Effector CD4-positive, alpha-beta T cell (primary cell): ENCODE data around the gene JUN.

ENCODE experiments used
- DNase-seq: peaks from one replicate; pipeline ENCODE4 v3.0.0-alpha.2; 2020
- total RNA-seq: gene quantifications from one replicate; lab custom pipeline; 2026; lab: John Stamatoyannopoulos, UW

JUN gene
- total RNA-seq: 6,906 reads per million, percentile 100 among the genes with 10 or more reads in this experiment

- peak; percentile 98 for DNase-seq
Observed at GRCh38 chr1:58783993-58784757, at the start of gene JUN. JUN (minus strand) TSS chr1:58784047; CDS start chr1:58783070, 977 bp downstream.

- DNase-seq: no peak
Observed at GRCh38 chr1:58833166-58833565, 49.3 kb upstream of the JUN start.

GRCh38 chr1:58830291-58830690 is 46.4 kb upstream of the JUN start:
- DNase-seq: no peak

- no peak for DNase-seq
Observed at GRCh38 chr1:58829866-58830265, 46.0 kb upstream of the JUN start.

GRCh38 chr1:58827298-58827697 is 43.5 kb upstream of the JUN start:
- DNase-seq: no peak

GRCh38 chr1:58824753-58825389 is 41.0 kb upstream of the JUN start:
- DNase-seq: no peak

- DNase-seq: no peak
Observed at GRCh38 chr1:58823481-58824010, 39.7 kb upstream of the JUN start.

GRCh38 chr1:58821309-58821708 is 37.5 kb upstream of the JUN start:
- DNase-seq: no peak

- DNase-seq: no peak
Observed at GRCh38 chr1:58818976-58819375, 35.1 kb upstream of the JUN start.

GRCh38 chr1:58818075-58818474 is 34.2 kb upstream of the JUN start:
- DNase-seq: no peak

- DNase-seq: no peak
Observed at GRCh38 chr1:58816747-58817221, 32.9 kb upstream of the JUN start.

- DNase-seq: peak; percentile 72
Observed at GRCh38 chr1:58816072-58816746, 32.4 kb upstream of the JUN start.

- no peak for DNase-seq
Observed at GRCh38 chr1:58815686-58816071, 31.8 kb upstream of the JUN start.

- DNase-seq: peak; percentile 34
Observed at GRCh38 chr1:58815069-58815685, 31.3 kb upstream of the JUN start.

- no peak for DNase-seq
Observed at GRCh38 chr1:58814251-58815068, 30.6 kb upstream of the JUN start.

- DNase-seq: no peak
Observed at GRCh38 chr1:58813801-58814200, 30.0 kb upstream of the JUN start.

- no peak for DNase-seq
Observed at GRCh38 chr1:58813361-58813760, 29.5 kb upstream of the JUN start.

GRCh38 chr1:58812926-58813325 is 29.1 kb upstream of the JUN start:
- DNase-seq: peak; percentile 40

- DNase-seq: no peak
Observed at GRCh38 chr1:58812468-58812867, 28.6 kb upstream of the JUN start.

- DNase-seq: no peak
Observed at GRCh38 chr1:58811303-58811702, 27.5 kb upstream of the JUN start.

GRCh38 chr1:58809325-58810010 is 25.6 kb upstream of the JUN start:
- DNase-seq: no peak
